ENCODE measurements around the gene NTRK2.

DNA sequence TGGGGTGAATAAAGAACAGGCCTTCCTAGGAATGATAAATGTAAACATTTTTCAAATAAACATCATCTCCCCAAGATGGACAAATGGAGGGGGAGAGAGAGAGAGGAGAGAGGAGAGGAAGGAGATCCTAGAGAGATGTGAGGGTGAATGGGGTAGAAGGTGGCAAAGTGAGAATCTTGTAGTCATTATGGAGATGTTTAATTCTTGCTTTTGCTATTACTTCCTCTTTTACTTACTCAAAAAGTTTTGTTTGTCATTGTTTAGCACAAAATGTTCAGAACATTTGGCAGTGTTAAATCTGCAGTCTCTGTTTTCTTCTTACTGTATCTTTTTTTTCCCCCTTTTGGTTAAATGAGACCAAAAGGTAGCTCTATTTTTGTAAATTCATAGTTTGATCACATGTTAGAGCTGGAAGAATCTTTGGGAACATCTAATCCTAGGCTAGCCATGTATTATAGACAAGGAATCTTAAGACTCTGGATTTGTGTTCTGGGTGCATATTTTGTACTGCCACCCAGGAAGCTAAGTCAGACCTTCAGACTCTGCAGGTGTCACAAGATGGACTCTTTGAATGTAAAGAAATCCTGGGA lies 266.1 kb downstream of the NTRK2 start:
- TF ChIP-seq, protein P1, sequence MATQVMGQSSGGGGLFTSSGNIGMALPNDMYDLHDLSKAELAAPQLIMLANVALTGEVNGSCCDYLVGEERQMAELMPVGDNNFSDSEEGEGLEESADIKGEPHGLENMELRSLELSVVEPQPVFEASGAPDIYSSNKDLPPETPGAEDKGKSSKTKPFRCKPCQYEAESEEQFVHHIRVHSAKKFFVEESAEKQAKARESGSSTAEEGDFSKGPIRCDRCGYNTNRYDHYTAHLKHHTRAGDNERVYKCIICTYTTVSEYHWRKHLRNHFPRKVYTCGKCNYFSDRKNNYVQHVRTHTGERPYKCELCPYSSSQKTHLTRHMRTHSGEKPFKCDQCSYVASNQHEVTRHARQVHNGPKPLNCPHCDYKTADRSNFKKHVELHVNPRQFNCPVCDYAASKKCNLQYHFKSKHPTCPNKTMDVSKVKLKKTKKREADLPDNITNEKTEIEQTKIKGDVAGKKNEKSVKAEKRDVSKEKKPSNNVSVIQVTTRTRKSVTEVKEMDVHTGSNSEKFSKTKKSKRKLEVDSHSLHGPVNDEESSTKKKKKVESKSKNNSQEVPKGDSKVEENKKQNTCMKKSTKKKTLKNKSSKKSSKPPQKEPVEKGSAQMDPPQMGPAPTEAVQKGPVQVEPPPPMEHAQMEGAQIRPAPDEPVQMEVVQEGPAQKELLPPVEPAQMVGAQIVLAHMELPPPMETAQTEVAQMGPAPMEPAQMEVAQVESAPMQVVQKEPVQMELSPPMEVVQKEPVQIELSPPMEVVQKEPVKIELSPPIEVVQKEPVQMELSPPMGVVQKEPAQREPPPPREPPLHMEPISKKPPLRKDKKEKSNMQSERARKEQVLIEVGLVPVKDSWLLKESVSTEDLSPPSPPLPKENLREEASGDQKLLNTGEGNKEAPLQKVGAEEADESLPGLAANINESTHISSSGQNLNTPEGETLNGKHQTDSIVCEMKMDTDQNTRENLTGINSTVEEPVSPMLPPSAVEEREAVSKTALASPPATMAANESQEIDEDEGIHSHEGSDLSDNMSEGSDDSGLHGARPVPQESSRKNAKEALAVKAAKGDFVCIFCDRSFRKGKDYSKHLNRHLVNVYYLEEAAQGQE (IDR thresholded peaks at IDR 0.05; ENCODE audit: low read depth, low read length): no peak
- TF ChIP-seq CBX3 (IDR thresholded peaks at IDR 0.05; ENCODE audit: borderline replicate concordance, low read depth) (no peak), JUNB (IDR thresholded peaks at IDR 0.05) (peak; percentile 18; the same call in 1 of the 2 replicates), HDAC6 (IDR thresholded peaks at IDR 0.05; ENCODE audit: unreplicated experiment) (no peak), ESRRA (IDR thresholded peaks at IDR 0.05; ENCODE audit: low read length) (no peak), ATF7 (IDR thresholded peaks at IDR 0.05; ENCODE audit: low read depth) (no peak)
- TF ChIP-seq, protein P2, sequence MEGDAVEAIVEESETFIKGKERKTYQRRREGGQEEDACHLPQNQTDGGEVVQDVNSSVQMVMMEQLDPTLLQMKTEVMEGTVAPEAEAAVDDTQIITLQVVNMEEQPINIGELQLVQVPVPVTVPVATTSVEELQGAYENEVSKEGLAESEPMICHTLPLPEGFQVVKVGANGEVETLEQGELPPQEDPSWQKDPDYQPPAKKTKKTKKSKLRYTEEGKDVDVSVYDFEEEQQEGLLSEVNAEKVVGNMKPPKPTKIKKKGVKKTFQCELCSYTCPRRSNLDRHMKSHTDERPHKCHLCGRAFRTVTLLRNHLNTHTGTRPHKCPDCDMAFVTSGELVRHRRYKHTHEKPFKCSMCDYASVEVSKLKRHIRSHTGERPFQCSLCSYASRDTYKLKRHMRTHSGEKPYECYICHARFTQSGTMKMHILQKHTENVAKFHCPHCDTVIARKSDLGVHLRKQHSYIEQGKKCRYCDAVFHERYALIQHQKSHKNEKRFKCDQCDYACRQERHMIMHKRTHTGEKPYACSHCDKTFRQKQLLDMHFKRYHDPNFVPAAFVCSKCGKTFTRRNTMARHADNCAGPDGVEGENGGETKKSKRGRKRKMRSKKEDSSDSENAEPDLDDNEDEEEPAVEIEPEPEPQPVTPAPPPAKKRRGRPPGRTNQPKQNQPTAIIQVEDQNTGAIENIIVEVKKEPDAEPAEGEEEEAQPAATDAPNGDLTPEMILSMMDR (IDR thresholded peaks at IDR 0.05 in 2 of 3, conservative IDR thresholded peaks at IDR 0.05 in 1 of 3; ENCODE audit: control insufficient read depth in 2 of 3, extremely low read depth in 1 of 3, insufficient read depth in 1 of 3, low read depth in 3 of 3, low read length in 3 of 3): no peak
- TF ChIP-seq, protein P3, sequence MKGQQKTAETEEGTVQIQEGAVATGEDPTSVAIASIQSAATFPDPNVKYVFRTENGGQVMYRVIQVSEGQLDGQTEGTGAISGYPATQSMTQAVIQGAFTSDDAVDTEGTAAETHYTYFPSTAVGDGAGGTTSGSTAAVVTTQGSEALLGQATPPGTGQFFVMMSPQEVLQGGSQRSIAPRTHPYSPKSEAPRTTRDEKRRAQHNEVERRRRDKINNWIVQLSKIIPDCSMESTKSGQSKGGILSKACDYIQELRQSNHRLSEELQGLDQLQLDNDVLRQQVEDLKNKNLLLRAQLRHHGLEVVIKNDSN (IDR thresholded peaks at IDR 0.05; ENCODE audit: borderline replicate concordance, extremely low read length, insufficient read depth, low read depth, low read length): no peak
- TF ChIP-seq, protein P4, sequence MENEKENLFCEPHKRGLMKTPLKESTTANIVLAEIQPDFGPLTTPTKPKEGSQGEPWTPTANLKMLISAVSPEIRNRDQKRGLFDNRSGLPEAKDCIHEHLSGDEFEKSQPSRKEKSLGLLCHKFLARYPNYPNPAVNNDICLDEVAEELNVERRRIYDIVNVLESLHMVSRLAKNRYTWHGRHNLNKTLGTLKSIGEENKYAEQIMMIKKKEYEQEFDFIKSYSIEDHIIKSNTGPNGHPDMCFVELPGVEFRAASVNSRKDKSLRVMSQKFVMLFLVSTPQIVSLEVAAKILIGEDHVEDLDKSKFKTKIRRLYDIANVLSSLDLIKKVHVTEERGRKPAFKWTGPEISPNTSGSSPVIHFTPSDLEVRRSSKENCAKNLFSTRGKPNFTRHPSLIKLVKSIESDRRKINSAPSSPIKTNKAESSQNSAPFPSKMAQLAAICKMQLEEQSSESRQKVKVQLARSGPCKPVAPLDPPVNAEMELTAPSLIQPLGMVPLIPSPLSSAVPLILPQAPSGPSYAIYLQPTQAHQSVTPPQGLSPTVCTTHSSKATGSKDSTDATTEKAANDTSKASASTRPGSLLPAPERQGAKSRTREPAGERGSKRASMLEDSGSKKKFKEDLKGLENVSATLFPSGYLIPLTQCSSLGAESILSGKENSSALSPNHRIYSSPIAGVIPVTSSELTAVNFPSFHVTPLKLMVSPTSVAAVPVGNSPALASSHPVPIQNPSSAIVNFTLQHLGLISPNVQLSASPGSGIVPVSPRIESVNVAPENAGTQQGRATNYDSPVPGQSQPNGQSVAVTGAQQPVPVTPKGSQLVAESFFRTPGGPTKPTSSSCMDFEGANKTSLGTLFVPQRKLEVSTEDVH (IDR thresholded peaks at IDR 0.05; ENCODE audit: low read depth, partially characterized antibody): no peak
